Mucosa of stomach (tissue), 1 donor: ENCODE measurements around the gene TCAIM.
"Not testable (repeated sequence)": the region's sequence is repeated elsewhere in the genome, so short reads cannot be mapped to it uniquely, and the experiment has no call there.

Experiments used
- H3K27me3 ChIP-seq: one replicate; pipeline ENCODE4 v1.7.0; 2013; ENCODE audit warnings: mild to moderate bottlenecking, low read length; ENCODE audit not compliant: control insufficient read depth, insufficient read depth
- H3K36me3 ChIP-seq: one replicate; pipeline ENCODE4 v1.7.0; 2013; ENCODE audit warnings: low read length; ENCODE audit not compliant: control insufficient read depth, insufficient read depth
- H3K4me1 ChIP-seq: one replicate; pipeline ENCODE4 v1.7.0; 2013; ENCODE audit warnings: mild to moderate bottlenecking, low read length; ENCODE audit not compliant: control insufficient read depth, insufficient read depth
- H3K4me3 ChIP-seq: one replicate; pipeline ENCODE4 v1.7.0; 2013; ENCODE audit warnings: low read length
- H3K9ac ChIP-seq: one replicate; pipeline ENCODE4 v1.7.0; 2013; ENCODE audit warnings: mild to moderate bottlenecking, low read length, moderate library complexity
- H3K9me3 ChIP-seq: one replicate; pipeline ENCODE4 v1.7.0; 2013; ENCODE audit warnings: mild to moderate bottlenecking, low read length, moderate library complexity; ENCODE audit not compliant: control insufficient read depth
- donor health status: Pancreatic carcinoma.

TCAIM gene

GRCh38 chr3:44353355-44353924, 14.9 kb downstream of the TCAIM start:
- no peaks in the 10 kb centered on the region for H3K27me3 ChIP-seq
- H3K9ac ChIP-seq: no peak overlapping the region
- no peaks in the 10 kb centered on the region for H3K36me3 ChIP-seq
- H3K9me3 ChIP-seq: no peaks in the 10 kb centered on the region
- H3K4me1 ChIP-seq: peaks cover 9% of the 10 kb centered on the region
- no peak overlapping the region for H3K4me3 ChIP-seq

- Histone ChIP-seq H3K9me3 (no peaks in the 10 kb centered on the region), H3K36me3 (no peaks in the 10 kb centered on the region), H3K4me1 (peaks cover 5% of the 10 kb centered on the region), H3K9ac (no peak overlapping the region), H3K27me3 (no peaks in the 10 kb centered on the region), H3K4me3 (no peak overlapping the region)
Measured at GRCh38 chr3:44355362-44356033, 16.9 kb downstream of the TCAIM start.

GRCh38 chr3:44359146-44359751, 20.7 kb downstream of the TCAIM start:
- H3K36me3 ChIP-seq: no peaks in the 10 kb centered on the region
- no peaks in the 10 kb centered on the region for H3K27me3 ChIP-seq
- H3K9ac ChIP-seq: no peak overlapping the region
- H3K4me1 ChIP-seq: peaks cover 5% of the 10 kb centered on the region
- H3K9me3 ChIP-seq: no peaks in the 10 kb centered on the region
- no peak overlapping the region for H3K4me3 ChIP-seq

- H3K4me1 ChIP-seq: no peaks in the 10 kb centered on the region
- H3K27me3 ChIP-seq: no peaks in the 10 kb centered on the region
- no peak overlapping the region for H3K4me3 ChIP-seq
- no peak overlapping the region for H3K9ac ChIP-seq
- no peaks in the 10 kb centered on the region for H3K9me3 ChIP-seq
- H3K36me3 ChIP-seq: no peaks in the 10 kb centered on the region
Measured at GRCh38 chr3:44363591-44363990, 25.0 kb downstream of the TCAIM start.

GRCh38 chr3:44365952-44366351, 27.4 kb downstream of the TCAIM start:
- Histone ChIP-seq H3K9me3 (no peaks in the 10 kb centered on the region), H3K27me3 (no peaks in the 10 kb centered on the region), H3K9ac (no peak overlapping the region), H3K4me3 (no peak overlapping the region), H3K4me1 (no peaks in the 10 kb centered on the region), H3K36me3 (no peaks in the 10 kb centered on the region)

- Histone ChIP-seq H3K4me1 (no peaks in the 10 kb centered on the region), H3K9ac (no peak overlapping the region), H3K4me3 (no peak overlapping the region), H3K9me3 (no peaks in the 10 kb centered on the region), H3K36me3 (no peaks in the 10 kb centered on the region), H3K27me3 (no peaks in the 10 kb centered on the region)
Measured at GRCh38 chr3:44375450-44375849, 36.9 kb downstream of the TCAIM start.

GRCh38 chr3:44387404-44387803, 48.8 kb downstream of the TCAIM start:
- Histone ChIP-seq H3K4me3 (no peak overlapping the region), H3K4me1 (no peaks in the 10 kb centered on the region), H3K27me3 (no peaks in the 10 kb centered on the region), H3K36me3 (no peaks in the 10 kb centered on the region), H3K9me3 (no peaks in the 10 kb centered on the region), H3K9ac (no peak overlapping the region)

- no peaks in the 10 kb centered on the region for H3K36me3 ChIP-seq
- no peak overlapping the region for H3K9ac ChIP-seq
- no peak overlapping the region for H3K4me3 ChIP-seq
- H3K9me3 ChIP-seq: no peaks in the 10 kb centered on the region
- no peaks in the 10 kb centered on the region for H3K4me1 ChIP-seq
- no peaks in the 10 kb centered on the region for H3K27me3 ChIP-seq
Measured at GRCh38 chr3:44392489-44392888, 53.9 kb downstream of the TCAIM start.

GRCh38 chr3:44395714-44396113, 57.1 kb downstream of the TCAIM start:
- no peaks in the 10 kb centered on the region for H3K4me1 ChIP-seq
- no peaks in the 10 kb centered on the region for H3K9me3 ChIP-seq
- H3K36me3 ChIP-seq: no peaks in the 10 kb centered on the region
- no peaks in the 10 kb centered on the region for H3K27me3 ChIP-seq
- no peak overlapping the region for H3K9ac ChIP-seq
- H3K4me3 ChIP-seq: no peak overlapping the region

- Histone ChIP-seq H3K4me3 (no peak overlapping the region), H3K27me3 (no peaks in the 10 kb centered on the region), H3K9ac (no peak overlapping the region), H3K4me1 (no peaks in the 10 kb centered on the region), H3K9me3 (no peaks in the 10 kb centered on the region), H3K36me3 (no peaks in the 10 kb centered on the region)
Measured at GRCh38 chr3:44396200-44397171, 57.9 kb downstream of the TCAIM start.

GRCh38 chr3:44398271-44398670, 59.7 kb downstream of the TCAIM start:
- not testable (repeated sequence) for H3K9ac ChIP-seq, H3K27me3 ChIP-seq, H3K4me3 ChIP-seq, H3K9me3 ChIP-seq, H3K4me1 ChIP-seq, H3K36me3 ChIP-seq

- no peak overlapping the region for H3K9ac ChIP-seq
- no peak overlapping the region for H3K4me3 ChIP-seq
- no peaks in the 10 kb centered on the region for H3K4me1 ChIP-seq
- H3K9me3 ChIP-seq: no peaks in the 10 kb centered on the region
- no peaks in the 10 kb centered on the region for H3K36me3 ChIP-seq
- no peaks in the 10 kb centered on the region for H3K27me3 ChIP-seq
Measured at GRCh38 chr3:44398853-44399252, 60.3 kb downstream of the TCAIM start.
